Measurements from ENCODE around the gene DENND1B.
"Not testable (repeated sequence)": the region's sequence is repeated elsewhere in the genome, so short reads cannot be mapped to it uniquely, and the experiment has no call there.

DENND1B gene

GRCh38 chr1:197782722-197783360 is 7.6 kb upstream of the DENND1B start:
- DNase-seq: peak; percentile 50 to 60 (median 57)

- peak in 2 of 3 donors; percentile 27 to 41 for DNase-seq
Measured at GRCh38 chr1:197781968-197782721, 6.9 kb upstream of the DENND1B start.

- DNase-seq: no peak
Measured at GRCh38 chr1:197779921-197780320, 4.6 kb upstream of the DENND1B start.

- peak; percentile 24 to 71 (median 63) for DNase-seq
Measured at GRCh38 chr1:197778366-197778945, 3.2 kb upstream of the DENND1B start.

- DNase-seq: peak; percentile 68 to 91 (median 85)
Measured at GRCh38 chr1:197776351-197777105, 1.2 kb upstream of the DENND1B start.

GRCh38 chr1:197774466-197775281 is 606 bp downstream of the DENND1B start:
- DNase-seq: peak; percentile 67 to 80 (median 71)

- DNase-seq: peak in 2 of 3 donors; percentile 28 to 35
Measured at GRCh38 chr1:197773856-197774255, 1.4 kb downstream of the DENND1B start.

GRCh38 chr1:197771904-197772556 is 3.2 kb downstream of the DENND1B start:
- DNase-seq: peak in 1 of 3 donors; percentile 19

- DNase-seq: no peak
Measured at GRCh38 chr1:197771386-197771785, 3.9 kb downstream of the DENND1B start.

GRCh38 chr1:197770243-197770642 is 5.0 kb downstream of the DENND1B start:
- DNase-seq: peak; percentile 23 to 56 (median 54)

GRCh38 chr1:197769287-197769686 is 6.0 kb downstream of the DENND1B start:
- no peak for DNase-seq

- DNase-seq: peak; percentile 35 to 68 (median 37)
Measured at GRCh38 chr1:197768014-197768805, 7.1 kb downstream of the DENND1B start.

GRCh38 chr1:197763769-197764168 is 11.5 kb downstream of the DENND1B start:
- DNase-seq: no peak

- no peak for DNase-seq
Measured at GRCh38 chr1:197763307-197763706, 12.0 kb downstream of the DENND1B start.

GRCh38 chr1:197761654-197762053 is 13.6 kb downstream of the DENND1B start:
- no peak for DNase-seq

GRCh38 chr1:197755553-197755952 is 19.7 kb downstream of the DENND1B start:
- not testable (repeated sequence) for DNase-seq

GRCh38 chr1:197752652-197753164 is 22.6 kb downstream of the DENND1B start:
- DNase-seq: not testable (repeated sequence)

GRCh38 chr1:197750366-197750765 is 24.9 kb downstream of the DENND1B start:
- no peak for DNase-seq

GRCh38 chr1:197745911-197746310 is 29.4 kb downstream of the DENND1B start:
- no peak for DNase-seq

- DNase-seq: no peak
Measured at GRCh38 chr1:197744979-197745378, 30.3 kb downstream of the DENND1B start.

GRCh38 chr1:197743578-197743977 is 31.7 kb downstream of the DENND1B start:
- DNase-seq: no peak

Data from suppressor macrophage treated with lipopolysaccharide for 1 hour (primary cell).